UCSD-AML1 (cell line): ENCODE results near the gene RUNX2.

Source experiments
- DNase-seq: peaks from one replicate; lab custom pipeline; 2025; ENCODE audit not compliant: unreplicated experiment; lab: John Stamatoyannopoulos, UW

The RUNX2 gene

DNA sequence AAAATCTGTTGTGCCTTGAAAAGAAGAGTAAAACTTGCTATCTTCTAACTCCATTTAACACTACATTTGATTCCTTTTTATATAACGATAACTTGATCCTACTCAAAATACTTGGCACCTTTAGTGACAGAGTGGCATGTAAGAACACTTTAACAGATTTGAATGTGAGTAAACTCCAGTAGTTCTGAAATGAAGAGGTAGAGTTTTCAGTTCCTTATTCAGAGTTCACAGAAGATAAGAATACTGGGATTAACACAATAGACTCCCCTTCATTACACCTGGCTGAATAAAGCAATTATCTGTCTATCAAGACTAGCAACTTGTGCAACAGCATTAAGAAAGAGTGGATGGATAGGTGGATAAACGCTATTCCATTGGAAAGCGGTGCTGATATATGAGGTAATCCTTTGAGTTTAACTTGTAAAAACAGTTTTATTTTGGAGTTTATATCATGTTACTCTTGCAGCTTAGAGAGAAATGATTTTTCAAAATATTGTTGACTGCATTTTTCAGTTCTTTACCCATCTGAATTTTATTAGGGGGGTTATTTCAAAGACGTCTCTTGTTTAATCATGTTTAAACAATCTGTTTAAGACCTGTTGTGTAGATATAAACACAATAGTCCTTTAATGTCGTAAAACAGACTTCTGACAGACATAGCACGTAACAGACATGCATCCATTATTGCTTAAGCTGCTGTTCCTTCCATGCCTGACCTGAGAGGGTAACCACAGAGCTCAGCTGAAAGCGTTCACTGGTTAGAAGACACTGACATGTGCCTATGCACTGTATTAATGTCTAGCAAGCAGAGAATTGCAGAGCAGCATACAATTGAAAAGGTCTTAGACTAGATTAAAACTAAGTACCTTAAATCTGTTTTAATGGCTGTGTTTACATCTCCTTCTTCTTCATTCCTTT is 152.0 kb downstream of the RUNX2 start:
- no peak for DNase-seq

- DNase-seq = no peak
These were observed 152.8 kb downstream of the RUNX2 start for GRCh38 chr6:45480752-45481415.

DNA sequence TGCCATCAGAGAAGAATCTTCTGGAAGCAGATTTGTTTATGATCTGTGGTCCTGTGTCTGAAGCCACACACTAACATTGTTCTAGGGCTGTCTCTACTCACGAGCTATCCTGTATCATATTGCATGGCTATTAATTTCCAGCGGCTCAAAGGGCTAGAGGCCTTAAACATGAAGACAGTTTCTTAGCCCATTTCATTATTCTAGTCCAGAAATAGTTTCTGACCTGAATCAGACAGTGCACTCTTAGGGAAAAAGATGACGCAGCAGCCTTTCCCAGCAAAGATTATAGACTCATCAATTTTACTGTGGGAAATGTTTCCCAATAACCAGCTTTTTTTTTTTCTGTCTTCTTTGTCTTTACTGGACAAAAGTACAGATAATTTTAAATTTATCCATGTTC is 154.9 kb downstream of the RUNX2 start:
- DNase-seq = no peak

- DNase-seq = no peak
These were observed 155.4 kb downstream of the RUNX2 start for GRCh38 chr6:45483501-45483900.

- no peak for DNase-seq
These were observed 158.6 kb downstream of the RUNX2 start for GRCh38 chr6:45486736-45487135.

GRCh38 chr6:45487645-45488044 is 159.5 kb downstream of the RUNX2 start:
- DNase-seq = no peak

DNA sequence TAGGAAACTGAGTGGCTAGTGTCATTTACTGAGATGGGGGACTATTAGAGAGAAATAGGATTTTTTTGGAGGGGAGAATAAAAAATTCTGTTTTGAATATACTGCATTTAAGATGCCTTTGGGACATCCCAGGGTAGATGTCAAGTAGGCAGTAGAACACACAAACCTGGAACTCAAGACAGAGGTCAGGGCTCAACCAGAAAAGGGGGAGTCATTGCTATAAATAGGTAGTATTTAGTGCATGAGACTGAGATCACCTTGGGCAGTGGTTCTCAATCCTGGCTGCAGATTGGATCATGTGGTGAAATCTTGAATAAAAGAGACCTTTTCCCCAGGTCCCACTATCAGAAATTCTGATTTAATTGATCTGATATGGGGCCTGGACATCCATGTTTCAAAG is 160.1 kb downstream of the RUNX2 start:
- no peak for DNase-seq

DNA sequence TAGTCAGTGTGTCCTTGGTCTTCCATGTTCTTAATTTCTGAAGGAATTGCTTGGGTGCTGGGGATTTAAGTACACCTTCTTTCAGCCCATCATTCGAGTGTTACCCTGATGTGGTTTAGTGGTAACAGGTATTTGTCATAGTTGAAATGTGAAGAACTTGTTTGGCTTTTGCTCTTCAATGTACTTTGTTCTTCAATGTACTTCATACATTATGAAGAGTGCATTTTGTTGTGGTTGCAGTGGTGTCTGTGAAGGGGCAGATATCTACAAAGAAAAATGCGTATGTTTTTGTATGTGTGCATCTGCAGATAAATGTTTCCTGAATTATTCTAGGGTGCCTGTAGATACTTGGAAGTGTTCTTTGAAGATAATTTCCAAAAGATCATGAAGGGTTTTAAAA is 160.8 kb downstream of the RUNX2 start:
- no peak for DNase-seq

- DNase-seq = no peak
These were observed 163.1 kb downstream of the RUNX2 start for GRCh38 chr6:45491048-45491735.

DNA sequence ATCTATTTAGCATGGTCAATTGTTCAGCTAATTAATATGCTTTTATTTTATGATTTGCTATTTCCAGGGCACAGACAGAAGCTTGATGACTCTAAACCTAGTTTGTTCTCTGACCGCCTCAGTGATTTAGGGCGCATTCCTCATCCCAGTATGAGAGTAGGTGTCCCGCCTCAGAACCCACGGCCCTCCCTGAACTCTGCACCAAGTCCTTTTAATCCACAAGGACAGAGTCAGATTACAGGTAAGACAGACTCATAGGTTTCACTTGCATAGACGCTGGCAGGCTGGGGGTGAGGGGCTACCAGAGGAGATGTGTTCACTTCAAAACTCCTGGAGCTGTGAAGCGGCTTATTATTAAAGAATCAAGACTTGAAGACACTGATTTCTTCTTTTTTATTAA is 163.7 kb downstream of the RUNX2 start:
- DNase-seq = no peak

- DNase-seq = no peak
These were observed 165.6 kb downstream of the RUNX2 start for GRCh38 chr6:45493761-45494160.

DNA sequence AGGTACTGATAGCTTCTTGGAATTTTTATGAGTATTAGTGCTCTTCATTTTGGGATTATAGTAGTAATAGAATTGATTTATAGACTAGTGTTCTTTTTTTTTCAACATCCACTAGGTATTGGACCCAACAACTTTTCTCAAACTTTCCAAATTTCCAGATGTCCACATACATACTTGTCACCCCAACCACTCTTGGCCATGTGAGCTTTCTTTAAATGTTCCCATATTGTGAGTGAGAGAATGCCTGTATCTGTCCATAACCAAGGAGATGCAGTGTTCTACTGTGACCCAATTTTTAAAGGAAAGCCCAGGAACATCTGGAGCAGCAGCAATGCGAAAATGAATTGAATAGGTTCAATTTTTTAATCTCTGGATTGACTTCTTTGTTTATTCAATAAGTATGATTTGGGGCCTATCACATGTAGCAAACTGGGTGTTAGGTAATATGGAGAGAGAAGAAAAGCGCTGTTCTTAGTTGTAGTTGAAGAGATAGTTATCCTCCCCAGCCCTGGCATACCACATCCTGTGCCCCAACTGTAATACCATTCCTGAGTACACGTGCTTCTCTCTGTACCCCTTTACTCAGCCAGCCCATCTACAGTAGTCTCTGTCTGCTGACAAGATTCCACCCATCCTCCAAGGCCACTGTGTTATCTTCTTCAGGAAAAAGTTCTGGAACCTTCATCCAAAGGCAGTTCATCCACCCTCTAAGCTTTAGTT is 166.4 kb downstream of the RUNX2 start:
- no peak for DNase-seq

DNA sequence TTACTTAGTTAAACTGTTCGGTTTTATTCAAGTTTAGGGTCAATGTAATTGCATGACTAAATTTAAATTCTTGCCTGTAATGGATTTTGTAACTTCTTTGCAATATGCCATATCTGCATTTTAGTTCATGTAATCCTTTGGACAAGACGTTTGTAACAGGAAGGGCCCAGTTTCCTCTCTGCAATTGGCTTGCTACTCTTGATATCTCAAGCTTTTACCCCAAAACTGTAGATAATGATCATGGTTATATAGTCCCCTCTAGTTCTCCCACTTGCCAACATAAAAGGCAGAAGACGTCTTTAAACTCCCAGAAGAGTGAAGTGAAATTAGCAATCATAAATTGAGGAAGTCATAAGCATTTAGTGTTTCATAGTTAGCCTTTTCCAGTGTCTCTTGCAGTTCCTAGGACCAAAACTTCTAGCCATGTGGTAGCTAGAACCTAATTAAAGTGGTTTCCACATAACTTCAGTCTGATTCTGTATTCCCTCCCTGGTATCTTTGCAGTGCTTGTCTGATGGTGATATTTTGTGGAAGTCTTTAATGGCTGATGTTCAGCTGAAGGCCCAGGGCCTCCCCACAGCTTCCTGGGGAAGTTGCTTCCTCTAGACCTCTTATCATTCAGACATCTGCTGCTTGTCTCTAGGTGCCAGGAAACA is 167.4 kb downstream of the RUNX2 start:
- peak; percentile 43 for DNase-seq

GRCh38 chr6:45496085-45496433 is 167.9 kb downstream of the RUNX2 start:
- DNase-seq = no peak

DNA sequence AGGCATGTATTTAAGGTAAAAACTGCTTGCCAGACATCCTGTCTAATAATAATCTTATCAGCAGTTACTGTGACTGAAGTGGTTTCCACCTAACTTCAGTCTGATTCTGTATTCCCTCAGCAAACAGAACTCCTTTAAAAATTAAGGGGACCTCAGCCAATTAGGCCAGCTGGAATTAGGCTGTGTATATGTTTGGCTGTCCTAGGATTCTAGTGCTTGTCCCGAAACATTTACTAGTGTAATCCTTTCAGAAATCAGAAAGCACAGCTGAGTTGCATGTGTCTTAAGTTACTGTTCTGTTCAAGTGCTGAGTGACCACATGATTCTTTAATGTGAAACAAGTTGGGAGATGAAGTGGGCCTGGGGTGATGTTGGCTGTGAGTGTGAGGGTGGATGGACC is 170.5 kb downstream of the RUNX2 start:
- DNase-seq = no peak

GRCh38 chr6:45500924-45501816 is 173.0 kb downstream of the RUNX2 start:
- no peak for DNase-seq

GRCh38 chr6:45502456-45502855 is 174.3 kb downstream of the RUNX2 start:
- DNase-seq = no peak

DNA sequence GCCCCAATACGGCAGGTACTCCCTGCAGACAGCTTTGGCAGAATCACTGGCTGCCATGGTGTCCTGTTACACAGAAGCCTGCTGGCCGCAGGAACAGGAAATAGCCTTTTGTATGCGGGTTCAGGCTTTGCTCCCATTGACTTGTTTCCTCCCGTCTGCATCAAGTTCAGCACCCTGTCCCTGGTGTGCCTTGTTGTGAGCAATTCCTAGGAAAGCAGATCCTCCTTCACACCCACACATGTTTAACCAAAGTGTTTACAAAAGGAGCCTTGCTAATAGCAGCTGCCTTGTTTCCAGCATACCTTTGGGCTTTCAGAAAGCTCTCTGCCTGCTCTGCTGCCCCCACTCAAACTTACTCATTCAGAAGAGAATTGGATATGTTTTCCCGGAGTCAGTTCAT is 176.8 kb downstream of the RUNX2 start:
- peak; percentile 17 for DNase-seq

- no peak for DNase-seq
These were observed 177.3 kb downstream of the RUNX2 start for GRCh38 chr6:45505470-45505869.

GRCh38 chr6:45507186-45507585 is 179.1 kb downstream of the RUNX2 start:
- no peak for DNase-seq
